Fibroblast of lung (primary cell): ENCODE measurements around the gene SLC35A4.

Experiments
- EZH2 ChIP-seq: IDR thresholded peaks from 2 replicates; pipeline ENCODE4 v1.5.1; 2012; ENCODE audit warnings: low read length, control low read depth, mild to moderate bottlenecking; ENCODE audit errors: missing control alignments
- TF ChIP-seq, protein P1 (sequence below), 2 donors: IDR thresholded peaks in 1 of 2; conservative IDR thresholded peaks in 1 of 2; 1 replicate in 1 of 2; 2 replicates in 1 of 2; pipeline ENCODE4 v1.5.1; 2011 to 2012; ENCODE audit warnings: low read length in 2 of 2, control low read depth in 1 of 2, inconsistent platforms in 1 of 2, low read depth in 1 of 2, mild to moderate bottlenecking in 1 of 2

DNA sequence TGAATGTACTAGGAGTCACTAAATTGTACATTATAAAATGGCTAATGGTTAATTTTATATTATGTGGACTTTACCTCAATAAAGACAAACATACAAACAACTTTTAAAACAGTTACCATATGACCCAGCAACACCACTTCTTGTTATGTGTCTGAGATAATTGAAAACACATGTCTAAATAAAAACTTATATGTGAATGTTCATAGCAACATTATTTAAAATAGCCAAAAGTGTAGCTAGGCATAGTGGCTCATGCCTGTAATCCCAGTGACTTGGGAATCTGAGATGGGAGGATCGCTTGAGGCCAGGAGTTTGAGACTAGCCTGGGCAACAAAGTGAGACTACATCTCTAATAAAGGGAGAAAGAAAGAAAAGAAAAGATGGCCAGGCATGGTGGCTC, 22.9 kb downstream of the SLC35A4 start:
- TF ChIP-seq EZH2: no peak
- TF ChIP-seq, protein P1, sequence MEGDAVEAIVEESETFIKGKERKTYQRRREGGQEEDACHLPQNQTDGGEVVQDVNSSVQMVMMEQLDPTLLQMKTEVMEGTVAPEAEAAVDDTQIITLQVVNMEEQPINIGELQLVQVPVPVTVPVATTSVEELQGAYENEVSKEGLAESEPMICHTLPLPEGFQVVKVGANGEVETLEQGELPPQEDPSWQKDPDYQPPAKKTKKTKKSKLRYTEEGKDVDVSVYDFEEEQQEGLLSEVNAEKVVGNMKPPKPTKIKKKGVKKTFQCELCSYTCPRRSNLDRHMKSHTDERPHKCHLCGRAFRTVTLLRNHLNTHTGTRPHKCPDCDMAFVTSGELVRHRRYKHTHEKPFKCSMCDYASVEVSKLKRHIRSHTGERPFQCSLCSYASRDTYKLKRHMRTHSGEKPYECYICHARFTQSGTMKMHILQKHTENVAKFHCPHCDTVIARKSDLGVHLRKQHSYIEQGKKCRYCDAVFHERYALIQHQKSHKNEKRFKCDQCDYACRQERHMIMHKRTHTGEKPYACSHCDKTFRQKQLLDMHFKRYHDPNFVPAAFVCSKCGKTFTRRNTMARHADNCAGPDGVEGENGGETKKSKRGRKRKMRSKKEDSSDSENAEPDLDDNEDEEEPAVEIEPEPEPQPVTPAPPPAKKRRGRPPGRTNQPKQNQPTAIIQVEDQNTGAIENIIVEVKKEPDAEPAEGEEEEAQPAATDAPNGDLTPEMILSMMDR (conservative IDR thresholded peaks at IDR 0.05 in 1 of 2, IDR thresholded peaks at IDR 0.05 in 1 of 2; ENCODE audit: low read depth in 1 of 2, low read length in 2 of 2): no peak
